Fibroblast of upper back skin (primary cell): ENCODE measurements around the gene ZXDB.
A peak's percentile ranks its signal among the peaks of the same experiment; 100 is the strongest.
"Not testable (repeated sequence)": the region's sequence is repeated elsewhere in the genome, so short reads cannot be mapped to it uniquely, and the experiment has no call there.

ENCODE experiments used
- DNase-seq: peaks from one replicate; pipeline ENCODE4 v3.0.0-alpha.2; 2013

Gene ZXDB

DNA sequence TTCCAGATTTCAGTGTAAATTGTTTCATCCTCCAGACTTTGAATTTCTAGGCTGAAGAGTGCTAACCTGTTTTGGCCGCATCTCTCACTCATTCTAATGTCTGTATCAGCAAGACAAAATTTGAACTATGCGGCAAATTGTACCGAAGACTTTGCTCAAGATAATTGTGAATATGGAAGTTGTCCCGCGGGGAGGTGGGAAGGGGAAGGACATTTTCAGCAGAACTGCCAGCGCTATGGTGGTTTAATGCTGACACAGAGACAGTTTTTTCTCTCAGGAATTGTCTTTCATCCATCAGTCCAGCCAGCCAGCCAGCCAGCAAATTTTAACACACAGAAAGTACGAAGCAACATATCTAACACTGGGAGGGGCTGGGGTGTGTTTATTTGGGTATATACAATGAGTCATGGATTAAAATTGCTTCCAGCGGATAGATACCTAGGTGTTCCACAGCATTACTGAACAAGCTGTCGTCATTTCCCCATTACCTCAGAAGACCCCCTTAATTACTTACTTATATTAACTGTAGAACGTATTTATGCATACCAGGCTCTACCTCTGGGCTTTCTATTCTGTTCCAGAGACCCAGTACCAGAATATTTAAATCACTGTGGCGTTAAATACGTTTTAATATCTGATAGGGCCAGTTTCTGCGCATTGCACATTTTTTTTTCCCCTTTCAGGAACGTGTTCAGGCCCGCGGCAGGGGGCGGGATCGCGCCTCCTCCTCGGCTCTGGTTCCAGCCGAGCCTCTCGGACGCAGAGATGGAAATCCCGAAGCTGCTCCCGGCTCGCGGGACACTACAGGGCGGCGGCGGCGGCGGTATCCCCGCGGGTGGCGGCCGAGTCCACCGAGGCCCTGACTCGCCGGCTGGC, at the start of gene ZXDB:
Gene ZXDB (plus strand): TSS at position 728 of the 876 bp plus-strand sequence. CDS start 38 bp downstream, at position 766.
- peak; percentile 39 for DNase-seq

DNA sequence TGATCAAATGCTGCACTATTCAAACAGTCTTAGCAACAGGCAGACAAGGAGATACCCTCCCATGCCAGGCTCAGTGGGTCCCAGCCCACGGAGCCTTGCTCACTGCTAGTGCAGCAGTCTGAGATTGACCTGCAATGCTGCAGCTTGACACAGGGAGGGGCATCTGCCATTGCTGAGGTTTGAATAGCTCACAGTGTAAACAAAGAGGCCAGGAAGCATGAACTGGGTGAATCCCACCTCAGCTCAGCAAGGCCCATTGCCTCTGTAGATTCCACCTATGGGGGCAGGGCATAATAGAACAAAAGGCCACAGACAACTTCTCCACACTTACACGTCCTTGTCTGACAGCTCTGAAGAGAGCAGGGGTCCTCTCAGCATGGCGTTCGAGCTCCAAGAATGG, 26.6 kb upstream of the ZXDB start:
- DNase-seq = no peak

DNA sequence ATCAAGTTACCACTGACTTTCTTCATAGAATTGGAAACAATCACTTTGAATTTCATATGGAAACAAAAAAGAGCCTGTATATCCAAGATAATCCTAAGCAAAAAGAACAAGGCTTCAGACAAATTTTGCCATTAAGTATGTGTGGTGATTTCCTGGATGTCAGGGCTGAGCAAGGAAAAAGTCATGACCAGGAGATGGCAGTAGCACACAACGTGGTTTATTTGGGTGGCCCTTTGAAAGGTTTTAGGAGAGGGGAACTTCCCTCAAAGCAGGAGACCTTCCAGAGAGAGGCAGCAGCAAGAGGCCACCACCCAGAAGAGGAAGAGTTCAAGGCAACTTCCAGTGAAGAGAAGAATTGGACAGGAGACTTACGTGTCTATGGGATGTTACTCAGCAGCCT, 18.1 kb upstream of the ZXDB start:
- peak; percentile 12 for DNase-seq

DNA sequence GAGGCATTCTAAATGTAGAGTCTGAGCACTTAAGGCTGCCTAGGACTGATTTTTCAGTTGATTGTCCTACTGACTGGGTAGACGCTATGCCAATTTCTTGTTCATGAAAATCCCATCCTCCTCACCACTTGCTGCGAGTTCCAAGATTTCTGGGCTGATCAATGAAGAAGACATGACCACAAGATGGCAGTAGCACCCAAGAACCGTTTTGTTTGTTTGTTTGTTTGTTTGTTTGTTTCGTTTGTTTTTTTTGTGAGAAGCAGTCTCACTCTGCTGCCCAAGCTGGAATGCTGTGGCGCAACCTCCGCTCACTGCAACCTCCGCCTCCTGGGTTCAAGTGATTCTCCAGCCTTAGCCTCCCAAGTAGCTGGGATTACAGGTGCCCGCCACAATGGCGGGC, 8.9 kb upstream of the ZXDB start:
- DNase-seq = not testable (repeated sequence)

DNA sequence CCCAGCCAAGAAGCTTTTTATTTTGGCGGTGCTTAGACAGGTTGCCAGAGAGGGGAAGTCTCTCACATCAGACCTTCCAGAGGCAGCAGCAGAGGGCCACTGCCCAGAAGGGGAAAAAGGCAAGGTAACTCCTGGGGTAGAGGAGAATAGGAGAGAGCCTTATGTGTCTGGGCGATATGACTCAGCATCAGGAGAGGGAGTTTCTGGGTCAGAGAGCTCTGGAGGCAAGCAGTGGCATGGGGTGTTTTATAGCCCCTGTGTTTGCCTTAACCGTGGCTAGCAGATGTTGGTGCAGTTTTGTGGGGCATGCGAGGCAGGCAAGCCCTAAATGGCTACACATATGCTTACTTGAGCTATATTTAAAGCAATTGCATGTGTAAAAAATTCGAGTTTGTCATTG, 8.3 kb upstream of the ZXDB start:
- DNase-seq = no peak

DNA sequence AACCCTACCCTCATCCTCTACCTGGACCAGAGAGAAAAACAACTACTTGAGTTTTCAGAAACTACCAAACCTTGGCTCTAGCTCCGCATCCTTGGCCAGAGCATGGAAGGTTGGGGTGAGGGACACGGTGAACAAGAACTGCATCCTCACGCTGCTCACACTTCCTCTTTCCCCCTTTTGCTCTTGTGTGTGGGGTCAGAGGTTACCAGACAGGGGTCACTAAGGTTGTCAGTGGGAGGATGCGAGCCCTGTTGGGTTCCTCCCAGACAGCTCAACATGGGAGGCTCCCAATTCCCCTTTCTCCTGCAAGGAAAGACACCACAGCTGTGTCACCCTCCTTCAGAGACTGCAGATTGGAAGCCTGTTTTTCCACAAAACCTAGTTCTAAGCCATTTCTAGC, 5.5 kb upstream of the ZXDB start:
- DNase-seq = no peak

DNA sequence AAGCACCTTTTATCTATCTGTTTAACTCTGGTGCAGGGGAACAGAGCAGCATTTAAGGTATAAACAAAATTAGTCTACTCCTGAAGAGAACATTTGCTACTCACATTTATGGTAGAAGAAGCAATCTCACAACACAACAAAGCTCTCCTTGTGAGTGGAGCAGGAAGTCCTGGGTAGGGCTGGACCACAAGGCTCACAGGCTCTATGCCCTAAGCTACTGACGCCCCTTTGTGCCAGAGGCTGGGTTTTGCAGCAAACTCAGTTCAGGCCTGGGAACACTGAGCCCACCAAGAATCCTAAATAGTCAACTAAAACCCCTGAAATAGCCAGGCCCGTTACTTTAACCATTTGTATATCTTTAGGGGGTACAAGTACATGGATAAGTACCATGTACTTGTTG, 4.7 kb upstream of the ZXDB start:
- no peak for DNase-seq

DNA sequence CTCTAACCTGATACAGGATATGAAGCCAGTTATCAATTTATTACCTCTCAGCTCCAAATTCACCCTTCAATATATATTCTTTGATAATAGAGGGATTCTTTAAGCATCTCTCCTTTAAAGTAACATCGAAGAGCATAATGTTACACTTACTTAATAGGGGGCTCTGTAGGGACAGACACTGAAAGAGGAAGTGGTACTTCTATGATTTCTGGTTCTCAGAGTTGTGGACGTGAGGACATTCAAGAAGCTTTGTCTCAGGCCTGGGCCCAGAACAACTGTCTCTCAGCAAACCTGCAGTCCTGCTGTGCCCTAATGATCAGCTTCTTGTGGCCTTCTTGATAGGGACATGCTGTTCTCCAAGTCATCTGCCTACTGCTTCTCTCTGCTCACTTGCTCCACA, 4.2 kb upstream of the ZXDB start:
- no peak for DNase-seq

DNA sequence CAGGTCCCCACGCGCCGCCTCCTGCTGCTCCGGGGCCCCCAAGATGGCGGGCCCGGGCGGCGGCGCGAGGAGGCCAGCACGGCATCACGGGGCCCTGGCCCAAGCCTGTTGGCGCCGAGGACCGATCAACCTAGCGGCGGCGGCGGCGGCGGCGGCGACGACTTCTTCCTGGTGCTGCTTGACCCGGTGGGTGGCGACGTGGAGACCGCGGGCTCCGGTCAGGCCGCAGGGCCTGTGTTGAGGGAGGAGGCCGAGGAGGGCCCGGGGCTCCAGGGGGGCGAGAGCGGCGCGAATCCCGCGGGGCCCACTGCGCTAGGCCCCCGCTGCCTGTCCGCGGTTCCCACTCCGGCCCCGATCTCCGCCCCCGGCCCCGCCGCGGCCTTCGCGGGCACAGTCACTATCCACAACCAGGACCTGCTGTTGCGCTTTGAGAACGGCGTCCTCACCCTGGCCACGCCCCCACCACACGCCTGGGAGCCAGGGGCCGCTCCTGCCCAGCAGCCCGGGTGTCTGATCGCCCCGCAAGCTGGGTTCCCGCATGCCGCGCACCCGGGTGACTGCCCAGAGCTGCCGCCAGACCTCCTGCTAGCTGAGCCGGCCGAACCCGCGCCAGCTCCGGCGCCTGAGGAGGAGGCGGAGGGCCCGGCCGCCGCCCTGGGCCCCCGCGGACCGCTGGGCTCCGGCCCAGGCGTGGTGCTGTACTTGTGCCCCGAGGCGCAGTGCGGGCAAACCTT, 516 bp downstream of the ZXDB start:
- DNase-seq = peak; percentile 2

DNA sequence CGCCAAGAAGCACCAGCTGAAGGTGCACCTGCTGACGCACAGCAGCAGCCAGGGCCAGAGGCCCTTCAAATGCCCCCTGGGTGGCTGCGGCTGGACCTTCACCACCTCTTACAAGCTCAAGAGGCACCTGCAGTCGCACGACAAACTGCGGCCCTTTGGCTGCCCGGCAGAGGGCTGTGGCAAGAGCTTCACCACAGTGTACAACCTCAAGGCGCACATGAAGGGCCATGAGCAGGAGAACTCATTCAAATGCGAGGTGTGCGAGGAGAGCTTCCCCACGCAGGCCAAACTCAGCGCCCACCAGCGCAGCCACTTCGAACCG, 1.0 kb downstream of the ZXDB start:
- not testable (repeated sequence) for DNase-seq

DNA sequence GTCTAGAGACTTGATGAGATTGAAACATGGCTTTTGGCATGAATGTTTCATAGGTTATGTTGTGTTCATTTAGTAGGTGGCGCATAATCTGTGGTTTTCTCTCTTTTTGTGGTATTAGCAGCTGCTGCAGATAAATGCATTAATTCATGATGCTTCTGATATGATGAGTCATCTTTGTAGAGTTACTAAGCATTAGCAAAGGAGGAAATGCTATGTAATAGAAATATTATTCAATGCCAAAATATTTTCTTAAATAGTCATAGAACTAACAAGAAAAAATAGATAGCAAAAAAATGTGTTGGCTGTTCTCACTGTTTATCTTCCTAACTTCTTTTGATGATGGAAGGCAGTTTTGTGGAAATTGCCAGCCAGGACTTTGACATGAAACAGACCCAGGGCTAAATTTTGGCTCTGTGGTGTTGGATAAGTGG, 3.6 kb downstream of the ZXDB start:
- DNase-seq = peak; percentile 82

DNA sequence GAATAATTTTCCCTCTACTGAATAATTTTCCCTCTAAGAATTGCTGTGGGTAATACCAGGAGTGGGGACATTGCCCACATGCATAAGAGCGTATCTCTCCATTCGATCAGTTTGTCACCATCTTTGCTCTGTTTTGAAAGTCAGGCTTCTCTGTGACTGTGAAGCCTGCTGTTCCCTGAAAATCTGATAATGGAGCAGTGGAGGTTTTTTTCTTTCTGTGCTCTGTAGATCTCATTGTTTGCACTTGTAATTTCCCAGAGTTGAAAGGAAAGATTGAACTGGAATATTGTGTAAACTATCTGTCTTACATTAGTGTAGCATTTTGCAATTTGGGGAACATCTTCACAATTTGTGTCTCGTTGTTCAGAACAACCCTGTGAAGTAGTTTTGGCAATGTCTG, 4.3 kb downstream of the ZXDB start:
- DNase-seq = no peak

DNA sequence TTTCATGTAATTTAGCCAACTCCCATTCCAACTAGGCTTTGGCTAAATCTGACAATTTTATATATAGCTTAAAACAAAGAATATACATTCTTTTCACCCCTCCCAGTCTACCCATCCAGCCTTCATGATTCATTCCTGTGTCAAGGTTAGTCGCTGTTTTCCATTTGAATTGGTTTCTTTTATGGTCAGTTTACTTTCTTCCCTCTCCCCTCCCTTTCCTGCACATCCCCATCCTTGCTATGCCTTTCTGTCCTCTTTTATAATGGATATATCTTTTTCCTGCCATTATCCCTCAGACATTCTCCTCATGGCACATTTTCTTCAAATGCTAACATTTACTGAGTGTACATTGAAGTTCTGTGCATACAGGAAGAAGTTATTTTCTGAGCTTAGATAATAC, 4.7 kb downstream of the ZXDB start:
- peak; percentile 11 for DNase-seq

DNA sequence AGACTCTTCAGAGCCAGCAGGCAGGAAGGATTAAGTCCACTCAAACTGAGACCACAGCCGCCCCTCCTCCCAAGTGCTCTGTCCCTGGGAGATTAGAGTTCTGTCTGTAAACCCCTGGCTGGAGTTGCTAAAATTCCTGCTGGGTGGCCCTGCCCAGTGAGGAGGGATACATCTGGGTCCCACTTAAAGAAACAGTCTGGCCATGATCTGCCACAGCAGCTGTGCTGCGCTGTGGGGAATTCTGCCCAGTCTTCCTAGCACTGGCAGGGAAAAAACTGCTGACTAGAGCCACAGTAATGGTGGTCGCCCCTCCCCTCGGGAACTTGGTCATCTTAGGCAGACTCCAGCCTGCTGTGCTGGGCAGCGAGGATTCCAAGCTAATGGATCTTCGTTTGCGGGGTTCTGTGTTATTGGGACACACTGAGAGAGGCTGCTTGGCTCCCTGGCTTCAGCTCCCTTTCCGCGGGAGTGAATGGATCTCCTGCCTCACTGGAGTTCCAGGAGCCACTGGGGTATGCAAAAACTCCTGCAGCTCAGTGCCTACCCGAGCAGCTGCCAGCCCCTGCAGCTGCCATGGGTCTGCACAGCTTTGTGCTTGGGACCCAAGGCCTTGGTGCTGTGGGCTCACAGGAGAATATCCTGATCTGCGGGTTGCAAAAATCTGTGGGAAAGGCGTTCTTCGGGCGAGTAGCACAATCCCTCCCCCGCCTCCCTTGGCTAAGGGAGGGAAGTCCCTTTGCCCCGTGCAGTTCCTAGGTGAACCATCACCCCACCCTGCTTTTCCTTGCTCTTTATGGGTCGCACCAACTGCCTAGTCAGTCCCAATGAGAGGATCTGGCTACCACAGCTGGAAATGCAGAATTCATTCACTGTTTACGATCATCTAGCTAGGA, 15.7 kb downstream of the ZXDB start:
- no peak for DNase-seq

DNA sequence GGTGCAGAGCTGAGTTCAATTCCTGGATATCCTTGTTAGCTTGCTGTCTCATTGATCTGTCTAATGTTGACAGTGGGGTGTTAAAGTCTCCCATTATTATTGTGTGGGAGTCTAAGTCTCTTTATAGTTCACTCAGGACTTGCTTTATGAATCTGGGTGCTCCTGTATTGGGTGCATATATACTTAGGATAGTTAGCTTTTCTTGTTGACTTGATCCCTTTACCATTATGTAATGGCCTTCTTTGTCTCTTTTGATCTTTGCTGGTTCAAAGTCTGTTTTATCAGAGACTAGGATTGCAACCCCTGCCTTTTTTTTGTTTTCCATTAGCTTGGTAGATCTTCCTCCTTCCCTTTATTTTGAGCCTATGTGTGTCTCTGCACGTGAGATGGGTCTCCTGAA, 21.5 kb downstream of the ZXDB start:
- DNase-seq = not testable (repeated sequence)

DNA sequence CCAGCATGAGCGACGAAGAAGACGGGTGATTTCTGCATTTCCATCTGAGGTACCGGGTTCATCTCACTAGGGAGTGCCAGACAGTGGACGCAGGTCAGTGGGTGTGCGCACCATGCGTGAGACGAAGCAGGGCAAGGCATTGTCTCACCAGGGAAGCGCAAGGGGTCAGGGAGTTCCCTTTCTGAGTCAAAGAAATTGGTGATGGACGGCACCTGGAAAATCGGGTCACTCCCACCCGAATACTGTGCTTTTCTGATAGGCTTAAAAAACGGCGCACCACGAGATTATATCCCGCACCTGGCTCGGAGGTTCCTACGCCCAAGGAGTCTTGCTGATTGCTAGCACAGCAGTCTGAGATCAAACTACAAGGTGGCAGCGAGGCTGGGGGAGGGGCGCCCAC, 37.6 kb downstream of the ZXDB start:
- not testable (repeated sequence) for DNase-seq

DNA sequence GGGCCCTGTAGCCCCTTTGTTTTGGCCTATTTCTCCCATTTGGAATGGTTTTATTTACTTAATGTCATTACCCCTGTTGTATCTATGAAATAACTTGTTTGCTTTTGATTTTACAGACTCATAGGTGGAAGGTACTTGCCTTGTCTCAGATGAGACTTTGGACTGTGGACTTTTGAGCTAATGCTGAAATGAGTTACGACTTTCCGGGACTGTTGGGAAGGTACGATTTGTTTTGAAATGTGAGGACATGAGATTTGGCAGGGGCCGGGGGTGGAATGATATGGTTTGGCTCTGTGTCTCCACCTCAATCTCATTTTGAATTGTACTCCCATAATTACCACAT, 48.8 kb downstream of the ZXDB start:
- DNase-seq = no peak

DNA sequence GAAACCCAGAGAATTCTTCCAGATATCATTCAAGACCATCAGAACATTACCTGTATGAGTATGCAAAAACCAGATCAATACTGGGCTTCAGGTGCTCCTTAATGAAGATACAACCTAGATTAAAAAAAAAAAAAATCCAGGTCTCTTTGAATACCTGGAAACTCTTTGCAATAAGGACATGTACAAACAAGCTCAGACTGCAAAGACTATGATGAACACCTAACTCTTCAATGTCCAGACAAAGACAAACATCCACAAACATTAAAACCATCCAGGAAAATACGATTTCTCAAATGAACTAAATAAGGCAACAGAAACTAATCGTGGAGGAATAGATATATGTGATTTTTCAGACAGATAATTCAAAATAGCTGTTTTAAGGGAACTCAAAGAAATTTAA, 49.5 kb downstream of the ZXDB start:
- DNase-seq = no peak

DNA sequence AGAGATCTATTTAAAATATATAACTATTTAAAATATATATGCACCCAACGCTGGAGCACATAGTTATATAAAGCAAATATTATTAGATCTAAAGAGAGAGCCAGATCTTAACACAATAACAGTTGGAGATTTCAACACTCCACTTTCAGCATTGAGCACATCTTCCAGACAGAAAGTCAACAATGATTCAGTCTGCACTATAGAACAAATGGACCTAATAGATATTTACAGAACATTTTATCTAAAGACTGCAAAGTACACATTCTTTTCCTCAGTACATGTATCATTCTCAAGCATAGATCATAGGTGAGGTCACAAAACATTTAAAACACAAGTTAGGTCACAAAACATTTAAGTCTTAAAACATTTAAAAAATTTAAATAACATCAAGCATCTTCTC, 51.9 kb downstream of the ZXDB start:
- DNase-seq = no peak

DNA sequence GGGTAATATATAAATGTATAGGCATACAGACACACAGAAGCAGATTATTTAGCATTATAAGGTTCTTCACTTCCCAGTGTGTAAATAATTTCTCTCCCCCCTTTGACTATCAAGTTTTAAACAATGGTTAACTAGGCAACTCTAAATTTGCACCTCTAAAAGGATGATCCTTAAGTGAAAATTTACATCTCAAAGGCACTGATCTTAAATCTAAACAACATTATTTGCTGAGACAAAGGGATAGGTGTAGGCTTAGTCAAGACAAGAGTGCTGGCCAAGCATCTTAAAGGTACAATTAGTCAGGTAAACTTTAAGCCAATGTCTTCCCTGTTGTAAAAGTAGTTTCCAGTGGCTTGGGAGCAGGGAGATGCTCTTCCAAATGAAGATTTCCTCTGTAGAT, 55.2 kb downstream of the ZXDB start:
- DNase-seq = no peak
